ENCODE data around the gene KRT71.
A peak's percentile ranks its signal among the peaks of the same experiment; 100 is the strongest.
"Not testable (repeated sequence)": the region's sequence is repeated elsewhere in the genome, so short reads cannot be mapped to it uniquely, and the experiment has no call there.

The KRT71 gene

DNA sequence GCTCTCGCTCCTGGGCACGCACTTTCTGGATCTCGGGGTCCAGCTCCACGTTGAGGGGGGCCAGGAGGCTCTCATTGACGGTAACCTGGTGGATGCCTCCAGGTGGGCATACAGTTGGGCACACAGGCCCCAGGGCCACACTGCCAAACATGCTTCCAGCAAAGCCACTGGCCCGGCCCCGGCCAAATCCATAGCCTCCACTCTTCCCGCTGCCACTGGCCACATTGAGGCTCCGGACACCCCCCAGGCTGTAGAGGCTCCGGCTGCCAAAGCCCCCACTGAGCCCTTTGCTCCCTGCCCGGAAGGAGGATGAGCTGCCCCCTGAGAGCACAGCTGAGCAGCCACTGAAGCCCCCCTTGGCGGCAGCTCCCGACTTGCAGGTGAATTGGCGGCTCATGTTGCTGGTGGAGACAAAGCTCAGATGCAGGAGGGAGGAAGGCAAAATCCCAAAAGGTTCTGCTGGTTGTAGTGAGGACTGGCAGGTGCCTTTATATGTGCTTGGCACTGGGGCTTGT is at the start of gene KRT71:
TSS of gene KRT71 (minus strand) at position 465 of the 515 bp plus-strand sequence. CDS start at position 397, 68 bp downstream.
- no peak for DNase-seq (ENCODE audit: low read depth)

- DNase-seq (ENCODE audit: low read depth) = no peak
Observed at GRCh38 chr12:52602552-52602951, 49.6 kb upstream of the KRT71 start.

- DNase-seq (ENCODE audit: low read depth) = no peak
Observed at GRCh38 chr12:52601671-52602070, 48.7 kb upstream of the KRT71 start.

DNA sequence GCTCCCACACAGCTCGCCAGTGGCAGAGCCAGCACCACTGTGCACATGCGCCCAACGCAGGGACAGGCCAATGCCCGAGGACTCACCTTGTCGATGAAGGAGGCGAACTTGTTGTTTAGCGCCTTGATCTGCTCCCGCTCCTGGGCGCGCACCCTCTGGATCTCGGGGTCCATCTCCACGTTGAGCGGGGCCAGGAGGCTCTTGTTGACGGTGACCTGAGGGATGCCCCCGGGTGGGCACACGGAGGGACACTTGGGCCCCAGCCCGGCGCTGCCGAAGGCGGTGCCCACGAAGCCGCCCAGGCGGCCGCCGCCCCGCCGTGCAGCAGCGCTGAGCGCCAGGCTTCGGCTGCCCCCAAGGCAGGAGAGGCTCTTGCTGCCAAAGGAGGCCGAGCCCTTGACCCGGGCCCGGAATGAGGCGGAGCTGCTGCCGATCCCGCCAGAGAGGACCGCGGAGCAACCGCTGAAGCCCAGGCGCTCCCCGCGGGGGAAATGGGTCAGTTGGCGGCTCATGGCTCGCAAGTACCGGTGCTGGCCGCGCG is 48.1 kb upstream of the KRT71 start, which contains the start of gene KRT72:
TSS of gene KRT72 (minus strand) at position 523 of the 541 bp plus-strand sequence. CDS start at position 512, 11 bp downstream.
- DNase-seq (ENCODE audit: low read depth) = no peak

DNA sequence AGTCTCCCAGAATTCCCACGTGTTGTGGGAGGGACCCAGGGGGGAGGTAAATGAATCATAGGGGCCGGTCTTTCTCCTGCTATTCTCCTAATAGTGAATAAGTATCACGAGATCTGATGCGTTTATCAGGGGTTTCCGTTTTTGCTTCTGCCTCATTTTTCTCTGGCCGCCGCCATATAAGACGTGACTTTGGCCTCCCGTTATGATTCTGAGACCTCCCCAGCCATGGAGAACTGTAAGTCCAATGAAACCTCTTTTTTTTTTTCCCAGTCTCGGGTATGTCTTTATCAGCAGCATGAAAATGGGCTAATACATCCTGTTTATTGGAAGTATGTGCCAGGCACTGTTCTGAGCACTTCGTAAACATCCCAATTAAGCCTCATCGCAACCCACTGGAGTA is 47.5 kb upstream of the KRT71 start:
- DNase-seq (ENCODE audit: low read depth) = no peak

GRCh38 chr12:52600071-52600470 is 47.1 kb upstream of the KRT71 start:
- DNase-seq (ENCODE audit: low read depth) = no peak

GRCh38 chr12:52598966-52599365 is 46.0 kb upstream of the KRT71 start:
- no peak for DNase-seq (ENCODE audit: low read depth)

- not testable (repeated sequence) for DNase-seq (ENCODE audit: low read depth)
Observed at GRCh38 chr12:52594237-52594636, 41.3 kb upstream of the KRT71 start.

DNA sequence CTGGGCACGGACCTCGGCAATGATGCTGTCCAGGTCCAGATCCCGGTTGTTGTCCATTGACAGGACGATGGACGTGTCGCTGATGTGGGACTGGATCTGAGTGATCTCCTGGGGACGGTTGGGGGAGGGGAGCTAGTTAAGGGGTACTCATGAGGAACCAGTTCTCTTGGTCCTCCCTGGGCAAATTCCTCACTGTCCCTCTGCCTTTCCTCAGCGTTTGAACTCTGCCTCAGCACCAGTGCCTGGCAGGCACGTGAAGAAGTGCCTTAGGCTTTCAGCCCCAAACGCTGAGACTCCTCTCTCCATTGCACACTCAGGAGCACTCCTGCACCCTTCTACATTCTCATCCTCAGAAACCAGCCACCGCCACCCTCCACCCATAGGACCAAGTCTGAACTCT is 38.6 kb upstream of the KRT71 start:
- DNase-seq (ENCODE audit: low read depth) = no peak

GRCh38 chr12:52590021-52590420 is 37.1 kb upstream of the KRT71 start:
- DNase-seq (ENCODE audit: low read depth) = no peak

DNA sequence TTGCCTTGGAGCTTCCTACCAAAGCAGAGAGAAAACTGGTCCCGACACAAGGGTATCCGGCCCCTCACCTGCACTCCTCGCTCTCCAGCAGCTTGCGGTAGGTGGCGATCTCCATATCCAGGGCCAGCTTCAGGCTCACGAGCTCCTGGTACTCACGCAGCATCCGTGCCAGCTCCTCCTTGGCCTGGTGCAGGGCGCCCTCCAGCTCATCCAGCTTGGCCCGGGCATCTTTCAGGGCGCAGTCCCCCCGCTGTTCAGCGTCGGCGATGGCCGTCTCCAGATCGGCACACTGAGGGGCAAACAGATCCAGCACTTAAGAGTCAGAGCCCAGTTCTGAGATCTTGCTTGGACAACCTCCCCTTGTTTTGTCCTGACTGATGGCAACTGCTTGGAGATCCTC is 34.6 kb upstream of the KRT71 start:
- DNase-seq (ENCODE audit: low read depth) = no peak

DNA sequence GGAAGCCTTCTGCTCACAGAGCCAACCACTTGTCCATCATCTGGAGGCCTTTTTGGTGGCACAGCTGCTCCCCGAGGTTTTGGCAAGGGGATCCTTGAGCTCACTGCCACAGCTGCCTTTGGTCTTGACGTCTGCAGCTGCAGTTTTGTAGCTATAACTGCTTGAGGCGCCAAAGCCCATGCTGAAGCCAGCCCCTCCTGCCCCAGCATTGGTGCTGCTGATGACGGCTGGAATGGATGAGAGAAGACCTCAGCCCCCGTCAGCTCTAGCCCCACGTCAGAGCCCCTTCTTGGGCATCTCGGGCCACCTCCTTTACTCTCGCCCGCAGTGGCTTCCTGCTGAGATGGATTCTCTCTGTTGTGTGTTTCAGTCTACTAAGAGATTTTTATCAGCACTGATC is 33.0 kb upstream of the KRT71 start:
- DNase-seq (ENCODE audit: low read depth) = no peak

- DNase-seq (ENCODE audit: low read depth) = no peak
Observed at GRCh38 chr12:52585066-52585465, 32.1 kb upstream of the KRT71 start.

DNA sequence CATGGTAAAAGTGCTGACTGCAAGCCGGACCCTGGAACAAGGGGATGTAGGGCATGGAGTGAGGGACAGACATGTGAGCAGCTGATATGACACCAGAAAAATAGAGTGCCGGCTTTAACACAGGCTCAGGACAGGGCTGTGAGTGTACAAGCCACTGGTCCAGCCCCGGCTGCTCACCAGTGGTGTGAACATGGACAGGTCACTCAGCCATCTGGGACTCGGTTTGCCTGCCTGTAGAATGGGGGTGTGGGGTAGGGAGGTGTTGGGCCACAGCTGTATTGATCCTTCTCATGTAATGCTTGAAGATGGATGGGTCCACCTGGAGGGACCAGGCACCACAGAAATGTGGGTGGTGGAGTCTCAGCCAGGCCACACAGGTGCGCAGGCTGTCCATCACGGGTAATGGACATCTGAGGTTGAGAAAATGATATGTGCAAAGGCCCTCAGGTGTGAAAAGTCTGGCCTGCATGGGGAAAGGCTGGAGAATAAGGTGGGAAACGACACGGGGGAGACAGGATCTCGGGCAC is 31.3 kb upstream of the KRT71 start:
- no peak for DNase-seq (ENCODE audit: low read depth)

DNA sequence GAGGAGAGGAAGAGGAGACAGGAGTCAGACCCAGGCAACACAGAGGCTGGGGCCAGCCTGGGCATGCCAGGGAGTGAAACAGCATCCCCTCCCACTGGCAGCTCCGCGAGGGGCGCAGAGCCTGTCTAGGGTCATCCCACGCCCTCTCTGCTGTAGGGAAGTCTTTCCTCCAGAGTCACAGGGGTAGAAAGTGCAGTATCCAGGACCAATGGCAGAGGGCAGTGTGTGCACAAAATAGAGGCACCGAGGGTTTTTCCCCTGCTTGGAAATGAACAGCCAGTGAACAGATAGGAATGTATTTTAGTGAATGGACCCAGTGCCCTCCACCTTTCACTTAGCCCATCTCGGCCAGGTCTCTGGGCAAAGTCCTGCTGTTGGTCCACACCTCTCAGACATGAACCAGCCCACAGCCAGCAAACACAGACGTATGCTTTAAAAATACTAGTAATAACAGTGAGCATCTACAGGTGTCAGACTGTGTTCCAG is 30.1 kb upstream of the KRT71 start:
- DNase-seq (ENCODE audit: low read depth) = peak; percentile 69

DNA sequence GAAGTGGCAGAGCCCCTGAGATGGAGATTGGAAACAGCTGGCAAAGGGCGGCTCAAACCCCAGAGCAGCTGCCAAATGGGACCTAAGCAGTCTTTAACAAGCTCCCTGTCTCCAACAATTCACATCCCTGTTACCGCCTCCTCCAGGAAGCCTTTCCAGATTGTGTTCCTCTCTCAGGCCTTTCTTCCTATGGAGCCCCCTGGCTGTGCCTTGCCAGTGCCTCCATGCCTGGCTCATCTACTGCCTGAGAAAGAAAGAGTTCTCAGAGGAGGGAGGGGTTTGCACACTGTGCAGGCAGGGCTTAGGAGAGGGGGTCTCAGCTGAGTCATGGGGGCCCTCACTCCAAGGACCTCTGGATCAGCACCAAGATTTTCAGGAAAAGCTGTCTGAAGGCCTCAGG is 29.5 kb upstream of the KRT71 start:
- no peak for DNase-seq (ENCODE audit: low read depth)

GRCh38 chr12:52581481-52581880 is 28.5 kb upstream of the KRT71 start:
- DNase-seq (ENCODE audit: low read depth) = peak; percentile 30

DNA sequence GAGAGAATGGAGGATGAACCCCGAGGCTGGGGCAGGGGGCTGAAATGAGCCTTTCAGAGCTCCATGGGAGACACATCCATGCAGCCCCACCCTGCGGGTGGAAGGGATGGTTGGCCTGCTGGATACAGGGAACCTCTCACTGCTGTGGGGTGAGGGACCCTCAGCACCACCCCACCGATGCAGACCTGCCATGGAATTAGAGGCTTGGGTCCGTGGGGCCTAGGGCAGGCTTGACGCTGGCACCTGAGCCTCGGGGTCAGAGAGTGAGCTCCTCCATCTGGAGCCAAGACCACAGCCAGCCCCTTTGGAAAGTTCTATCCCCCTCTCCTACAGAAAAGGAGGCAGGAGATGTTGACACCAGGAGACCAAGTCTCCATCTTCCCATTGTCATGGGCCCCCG is 28.1 kb upstream of the KRT71 start:
- no peak for DNase-seq (ENCODE audit: low read depth)

DNA sequence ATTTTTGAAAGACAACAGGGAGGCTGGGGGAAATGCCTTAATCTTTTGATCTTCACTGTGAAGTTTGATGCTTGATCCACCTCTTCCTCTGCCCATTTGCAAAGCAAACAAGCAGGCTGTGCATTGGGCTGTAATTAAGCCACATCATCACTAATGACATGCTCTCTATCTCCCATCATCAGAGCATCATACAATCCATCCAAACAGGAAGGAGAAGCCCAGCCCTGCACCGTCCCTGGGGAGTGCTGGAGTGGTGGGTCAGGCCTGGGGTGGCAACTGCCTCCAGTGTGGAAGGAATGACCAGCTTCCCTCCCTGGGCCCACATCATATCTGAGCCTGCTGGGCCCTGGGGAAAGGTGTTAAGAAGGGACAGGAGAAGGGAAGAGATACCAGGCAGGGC is 27.6 kb upstream of the KRT71 start:
- no peak for DNase-seq (ENCODE audit: low read depth)

GRCh38 chr12:52579468-52580465 is 26.8 kb upstream of the KRT71 start:
- DNase-seq (ENCODE audit: low read depth) = no peak

DNA sequence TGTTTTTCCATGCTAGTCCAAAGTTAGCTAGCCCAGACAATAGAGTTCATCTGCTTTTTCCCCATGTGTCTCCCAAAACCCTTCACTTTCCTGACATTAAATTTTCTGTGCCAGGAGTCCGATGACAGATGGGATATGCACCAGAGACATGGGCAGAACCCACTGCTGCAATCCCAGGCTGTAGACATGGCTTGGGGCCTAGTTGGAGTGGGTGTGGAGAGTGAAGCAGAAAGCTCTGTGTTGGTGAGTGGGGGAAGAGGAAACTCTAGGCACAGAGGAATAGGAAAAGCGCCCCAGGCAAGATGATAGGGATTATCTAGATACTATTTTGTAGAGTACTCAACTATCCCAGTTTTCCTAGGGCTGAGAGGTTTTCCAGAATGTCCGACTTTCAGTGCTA is 25.5 kb upstream of the KRT71 start:
- DNase-seq (ENCODE audit: low read depth) = no peak

GRCh38 chr12:52577316-52577715 is 24.4 kb upstream of the KRT71 start:
- no peak for DNase-seq (ENCODE audit: low read depth)

DNA sequence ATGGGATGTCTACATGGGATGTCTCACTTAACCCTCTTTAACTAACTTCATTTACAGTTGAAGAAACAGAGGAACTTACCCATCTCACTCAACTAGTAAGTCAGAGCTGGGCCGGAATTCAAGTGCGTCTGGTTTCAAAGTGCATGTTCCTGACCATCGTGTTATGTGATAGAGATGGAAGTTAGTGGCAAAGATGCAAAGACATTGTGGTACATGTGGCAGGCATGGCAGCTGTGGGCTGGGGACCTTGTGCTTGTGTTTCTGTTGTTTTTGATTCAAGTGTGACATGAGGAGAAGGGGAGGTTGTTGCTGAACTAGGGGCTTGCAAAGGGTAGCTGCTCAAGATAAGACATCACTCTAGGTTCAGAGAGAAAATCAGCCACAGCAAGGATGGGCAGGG is 23.0 kb upstream of the KRT71 start:
- no peak for DNase-seq (ENCODE audit: low read depth)

Measured in ELR (cell line).